WTC11 (cell line): ENCODE data around the gene GSTP1. TPM values are rescaled to one million over a fixed set of nuclear protein-coding genes. Genes with fewer than 3 reads are reported as not detected.

Experiments
- ATAC-seq: fragments of 200-7000 bp; cut with Tn5 transposase; 2 replicates; pipeline ENCODE4 v1.10.0; 2021; ENCODE audit warnings: mild to moderate bottlenecking, moderate library complexity
- CTCF ChIA-PET: fragments of 300-600 bp; sonication (Branson Sonifier 250); formaldehyde crosslinking; loops from one replicate; lab custom pipeline; 2021; ENCODE audit warnings: antibody characterized with exemption; lab: Charles Lee
- POLR2A ChIA-PET: fragments of 350-600 bp; sonication (Branson Sonifier 250); formaldehyde crosslinking; loops from one replicate; lab custom pipeline; 2021; ENCODE audit warnings: antibody characterized with exemption; lab: Charles Lee
- DNase-seq: peaks from one replicate; pipeline ENCODE4 v3.0.0; 2021; ENCODE audit warnings: low spot score
- H3K27ac Mint-ChIP-seq: 2 replicates; pipeline ENCODE4 v1.8.0; 2021; ENCODE audit warnings: mixed read lengths
- H3K27me3 Mint-ChIP-seq: 2 replicates; pipeline ENCODE4 v1.8.0; 2021; ENCODE audit warnings: low read depth, mild to moderate bottlenecking, moderate library complexity, mixed read lengths
- H3K36me3 Mint-ChIP-seq: 2 replicates; pipeline ENCODE4 v1.8.0; 2021; ENCODE audit warnings: mixed read lengths
- H3K4me1 Mint-ChIP-seq: 2 replicates; pipeline ENCODE4 v1.8.0; 2022; ENCODE audit warnings: mixed read lengths
- H3K4me3 Mint-ChIP-seq: 2 replicates; pipeline ENCODE4 v1.8.0; 2021; ENCODE audit warnings: mild to moderate bottlenecking, moderate library complexity, mixed read lengths
- H3K9me3 Mint-ChIP-seq: 2 replicates; pipeline ENCODE4 v1.8.0; 2021; ENCODE audit warnings: mixed read lengths
- CREM ChIP-seq: sonication (generic); formaldehyde crosslinking; IDR thresholded peaks from 2 replicates; pipeline ENCODE4 v1.8.1; 2022; ENCODE audit warnings: mild to moderate bottlenecking, missing genetic modification reagents, moderate library complexity
- ESRRA ChIP-seq: sonication (generic); formaldehyde crosslinking; IDR thresholded peaks from 2 replicates; pipeline ENCODE4 v1.8.1; 2022; ENCODE audit warnings: mild to moderate bottlenecking, missing genetic modification reagents, borderline replicate concordance
- MXD4 ChIP-seq: fragments of 250-450 bp; sonication (Bioruptor Pico); IDR thresholded peaks from 2 replicates; pipeline ENCODE4 v1.8.0; 2021; ENCODE audit warnings: mild to moderate bottlenecking, moderate library complexity, borderline replicate concordance
- NFYB ChIP-seq: sonication (generic); formaldehyde crosslinking; conservative IDR thresholded peaks from 2 replicates; pipeline ENCODE4 v1.8.0; 2022; ENCODE audit warnings: low read depth, missing genetic modification reagents
- NR3C1 ChIP-seq: sonication (generic); formaldehyde crosslinking; conservative IDR thresholded peaks from 2 replicates; pipeline ENCODE4 v1.8.1; 2023; ENCODE audit warnings: low read depth, mild to moderate bottlenecking, missing genetic modification reagents
- ZNF232 ChIP-seq: sonication (generic); formaldehyde crosslinking; IDR thresholded peaks from 2 replicates; pipeline ENCODE4 v1.8.0; 2022; ENCODE audit warnings: mild to moderate bottlenecking, missing genetic modification reagents
- ZNF396 ChIP-seq: fragments of 250-450 bp; sonication (Bioruptor Pico); IDR thresholded peaks from 2 replicates; pipeline ENCODE4 v1.8.0; 2021; ENCODE audit warnings: mild to moderate bottlenecking, moderate library complexity, borderline replicate concordance
- ZNF423 ChIP-seq: fragments of 250-450 bp; sonication (Bioruptor Pico); IDR thresholded peaks from 2 replicates; pipeline ENCODE4 v2.1.2; 2022; ENCODE audit warnings: mild to moderate bottlenecking, moderate library complexity
- total RNA-seq: library from RNA; stranded (reverse); gene quantifications from 3 replicates; pipeline ENCODE4 v1.2.3, GENCODE V29; 2021
- TF ChIP-seq, protein P1 (sequence below): fragments of 250-450 bp; sonication (Bioruptor Pico); IDR thresholded peaks from 2 replicates; pipeline ENCODE4 v2.1.2; 2022; ENCODE audit warnings: mild to moderate bottlenecking, moderate library complexity
- TF ChIP-seq, protein P2 (sequence below): fragments of 250-450 bp; sonication (Bioruptor Pico); IDR thresholded peaks from 2 replicates; pipeline ENCODE4 v1.9.0; 2021; ENCODE audit warnings: moderate library complexity, mild to moderate bottlenecking, inconsistent platforms, borderline replicate concordance
- TF ChIP-seq, protein P3 (sequence below): sonication (generic); formaldehyde crosslinking; IDR thresholded peaks from 2 replicates; pipeline ENCODE4 v1.8.1; 2023; ENCODE audit warnings: mild to moderate bottlenecking, missing genetic modification reagents
- TF ChIP-seq, protein P4 (sequence below): sonication (generic); formaldehyde crosslinking; IDR thresholded peaks from 2 replicates; pipeline ENCODE4 v1.8.1; 2023; ENCODE audit warnings: mild to moderate bottlenecking, missing genetic modification reagents, moderate library complexity
- TF ChIP-seq, protein P5 (sequence below): sonication (generic); formaldehyde crosslinking; IDR thresholded peaks from 2 replicates; pipeline ENCODE4 v1.8.1; 2023; ENCODE audit warnings: mild to moderate bottlenecking, moderate library complexity, missing genetic modification reagents
- TF ChIP-seq, protein P6 (sequence below): sonication (generic); formaldehyde crosslinking; IDR thresholded peaks from 2 replicates; pipeline ENCODE4 v1.8.1; 2022; ENCODE audit warnings: mild to moderate bottlenecking, missing genetic modification reagents, moderate library complexity, borderline replicate concordance
- TF ChIP-seq, protein P7 (sequence below): fragments of 250-450 bp; sonication (Bioruptor Pico); IDR thresholded peaks from 2 replicates; pipeline ENCODE4 v1.9.0; 2021; ENCODE audit warnings: mild to moderate bottlenecking
- TF ChIP-seq, protein P8 (sequence below): sonication (generic); formaldehyde crosslinking; conservative IDR thresholded peaks from 2 replicates; pipeline ENCODE4 v1.8.1; 2022; ENCODE audit warnings: mild to moderate bottlenecking, missing genetic modification reagents
- TF ChIP-seq, protein P9 (sequence below): sonication (generic); formaldehyde crosslinking; IDR thresholded peaks from 2 replicates; pipeline ENCODE4 v1.8.1; 2022; ENCODE audit warnings: missing genetic modification reagents, borderline replicate concordance
- TF ChIP-seq, protein P10 (sequence below): fragments of 250-450 bp; sonication (Bioruptor Pico); IDR thresholded peaks from 2 replicates; pipeline ENCODE4 v1.9.0; 2021; ENCODE audit warnings: mild to moderate bottlenecking
- TF ChIP-seq, protein P11 (sequence below): fragments of 250-450 bp; sonication (Bioruptor Pico); conservative IDR thresholded peaks from 2 replicates; pipeline ENCODE4 v1.9.0; 2021; ENCODE audit warnings: mild to moderate bottlenecking

The GSTP1 gene
- total RNA-seq, 1 experiment from 2014 or later: 1,452 TPM

DNA sequence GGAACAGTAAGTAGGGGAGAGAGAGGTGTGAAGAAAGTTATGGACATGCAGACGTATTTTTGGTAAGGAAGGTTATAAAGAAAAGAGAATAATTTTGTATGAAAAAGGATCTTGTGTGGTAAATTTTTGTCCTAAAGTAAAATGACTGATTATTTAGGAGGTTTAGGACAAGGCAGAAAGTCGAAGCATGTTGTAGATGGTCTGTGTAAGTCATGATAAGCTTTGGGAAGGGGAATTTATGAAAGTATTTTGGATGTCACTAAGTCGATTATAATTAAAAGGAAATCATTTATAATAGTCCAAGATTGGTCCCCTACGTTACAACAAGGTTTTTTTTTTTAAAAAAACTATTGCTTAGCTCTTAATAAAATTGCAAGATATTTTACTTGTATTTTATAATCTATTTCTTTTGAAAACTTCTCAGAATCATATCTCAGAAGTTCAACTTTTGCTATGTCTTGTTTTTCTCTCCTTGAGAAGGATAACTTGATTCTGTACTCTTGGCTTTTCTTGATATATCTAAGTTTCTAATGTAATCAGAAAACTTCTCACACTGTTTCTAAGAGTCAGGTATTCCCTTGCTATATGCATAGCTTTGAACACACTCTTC is 49.4 kb upstream of the GSTP1 start:
- CTCF ChIA-PET: interaction anchor here (0.5 kb wide), 1 partner anchor 1068 kb away, joined by 4 read pairs; the partner anchor contains the start of gene PELI3
- peaks cover 50% of the 10 kb centered on the region for H3K9me3 Mint-ChIP-seq
- POLR2A ChIA-PET: interaction anchor here (0.7 kb wide), 1 partner anchor 14 kb away, joined by 8 read pairs; no protein-coding TSS in a partner anchor
- no peaks in the 10 kb centered on the region for H3K4me1 Mint-ChIP-seq
- peaks cover 35% of the 10 kb centered on the region for H3K27me3 Mint-ChIP-seq
- no peak overlapping the region for H3K27ac Mint-ChIP-seq
- H3K4me3 Mint-ChIP-seq: no peak overlapping the region
- peaks cover 21% of the 10 kb centered on the region for H3K36me3 Mint-ChIP-seq
- no peak for ATAC-seq
- no peak for DNase-seq
- TF ChIP-seq, protein P1, sequence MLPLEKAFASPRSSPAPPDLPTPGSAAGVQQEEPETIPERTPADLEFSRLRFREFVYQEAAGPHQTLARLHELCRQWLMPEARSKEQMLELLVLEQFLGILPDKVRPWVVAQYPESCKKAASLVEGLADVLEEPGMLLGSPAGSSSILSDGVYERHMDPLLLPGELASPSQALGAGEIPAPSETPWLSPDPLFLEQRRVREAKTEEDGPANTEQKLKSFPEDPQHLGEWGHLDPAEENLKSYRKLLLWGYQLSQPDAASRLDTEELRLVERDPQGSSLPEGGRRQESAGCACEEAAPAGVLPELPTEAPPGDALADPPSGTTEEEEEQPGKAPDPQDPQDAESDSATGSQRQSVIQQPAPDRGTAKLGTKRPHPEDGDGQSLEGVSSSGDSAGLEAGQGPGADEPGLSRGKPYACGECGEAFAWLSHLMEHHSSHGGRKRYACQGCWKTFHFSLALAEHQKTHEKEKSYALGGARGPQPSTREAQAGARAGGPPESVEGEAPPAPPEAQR (CRISPR knock-in tag): no peak
- TF ChIP-seq ZNF232 (CRISPR knock-in tag) (no peak), ZNF423 (CRISPR knock-in tag) (no peak), NR3C1 (CRISPR knock-in tag) (no peak), ESRRA (no peak), ZNF396 (no peak), MXD4 (CRISPR knock-in tag) (no peak), CREM (no peak), NFYB (no peak)
- TF ChIP-seq, protein P2, sequence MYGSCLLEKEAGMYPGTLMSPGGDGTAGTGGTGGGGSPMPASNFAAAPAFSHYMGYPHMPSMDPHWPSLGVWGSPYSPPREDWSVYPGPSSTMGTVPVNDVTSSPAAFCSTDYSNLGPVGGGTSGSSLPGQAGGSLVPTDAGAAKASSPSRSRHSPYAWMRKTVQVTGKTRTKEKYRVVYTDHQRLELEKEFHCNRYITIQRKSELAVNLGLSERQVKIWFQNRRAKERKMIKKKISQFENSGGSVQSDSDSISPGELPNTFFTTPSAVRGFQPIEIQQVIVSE (CRISPR knock-in tag): no peak
- TF ChIP-seq, protein P3, sequence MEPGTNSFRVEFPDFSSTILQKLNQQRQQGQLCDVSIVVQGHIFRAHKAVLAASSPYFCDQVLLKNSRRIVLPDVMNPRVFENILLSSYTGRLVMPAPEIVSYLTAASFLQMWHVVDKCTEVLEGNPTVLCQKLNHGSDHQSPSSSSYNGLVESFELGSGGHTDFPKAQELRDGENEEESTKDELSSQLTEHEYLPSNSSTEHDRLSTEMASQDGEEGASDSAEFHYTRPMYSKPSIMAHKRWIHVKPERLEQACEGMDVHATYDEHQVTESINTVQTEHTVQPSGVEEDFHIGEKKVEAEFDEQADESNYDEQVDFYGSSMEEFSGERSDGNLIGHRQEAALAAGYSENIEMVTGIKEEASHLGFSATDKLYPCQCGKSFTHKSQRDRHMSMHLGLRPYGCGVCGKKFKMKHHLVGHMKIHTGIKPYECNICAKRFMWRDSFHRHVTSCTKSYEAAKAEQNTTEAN (CRISPR knock-in tag): no peak
- TF ChIP-seq, protein P4, sequence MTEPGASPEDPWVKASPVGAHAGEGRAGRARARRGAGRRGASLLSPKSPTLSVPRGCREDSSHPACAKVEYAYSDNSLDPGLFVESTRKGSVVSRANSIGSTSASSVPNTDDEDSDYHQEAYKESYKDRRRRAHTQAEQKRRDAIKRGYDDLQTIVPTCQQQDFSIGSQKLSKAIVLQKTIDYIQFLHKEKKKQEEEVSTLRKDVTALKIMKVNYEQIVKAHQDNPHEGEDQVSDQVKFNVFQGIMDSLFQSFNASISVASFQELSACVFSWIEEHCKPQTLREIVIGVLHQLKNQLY (CRISPR knock-in tag): no peak
- TF ChIP-seq, protein P5, sequence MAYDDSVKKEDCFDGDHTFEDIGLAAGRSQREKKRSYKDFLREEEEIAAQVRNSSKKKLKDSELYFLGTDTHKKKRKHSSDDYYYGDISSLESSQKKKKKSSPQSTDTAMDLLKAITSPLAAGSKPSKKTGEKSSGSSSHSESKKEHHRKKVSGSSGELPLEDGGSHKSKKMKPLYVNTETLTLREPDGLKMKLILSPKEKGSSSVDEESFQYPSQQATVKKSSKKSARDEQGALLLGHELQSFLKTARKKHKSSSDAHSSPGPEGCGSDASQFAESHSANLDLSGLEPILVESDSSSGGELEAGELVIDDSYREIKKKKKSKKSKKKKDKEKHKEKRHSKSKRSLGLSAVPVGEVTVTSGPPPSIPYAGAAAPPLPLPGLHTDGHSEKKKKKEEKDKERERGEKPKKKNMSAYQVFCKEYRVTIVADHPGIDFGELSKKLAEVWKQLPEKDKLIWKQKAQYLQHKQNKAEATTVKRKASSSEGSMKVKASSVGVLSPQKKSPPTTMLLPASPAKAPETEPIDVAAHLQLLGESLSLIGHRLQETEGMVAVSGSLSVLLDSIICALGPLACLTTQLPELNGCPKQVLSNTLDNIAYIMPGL (CRISPR knock-in tag): no peak
- TF ChIP-seq, protein P6, sequence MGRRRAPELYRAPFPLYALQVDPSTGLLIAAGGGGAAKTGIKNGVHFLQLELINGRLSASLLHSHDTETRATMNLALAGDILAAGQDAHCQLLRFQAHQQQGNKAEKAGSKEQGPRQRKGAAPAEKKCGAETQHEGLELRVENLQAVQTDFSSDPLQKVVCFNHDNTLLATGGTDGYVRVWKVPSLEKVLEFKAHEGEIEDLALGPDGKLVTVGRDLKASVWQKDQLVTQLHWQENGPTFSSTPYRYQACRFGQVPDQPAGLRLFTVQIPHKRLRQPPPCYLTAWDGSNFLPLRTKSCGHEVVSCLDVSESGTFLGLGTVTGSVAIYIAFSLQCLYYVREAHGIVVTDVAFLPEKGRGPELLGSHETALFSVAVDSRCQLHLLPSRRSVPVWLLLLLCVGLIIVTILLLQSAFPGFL (CRISPR knock-in tag): no peak
- TF ChIP-seq, protein P7, sequence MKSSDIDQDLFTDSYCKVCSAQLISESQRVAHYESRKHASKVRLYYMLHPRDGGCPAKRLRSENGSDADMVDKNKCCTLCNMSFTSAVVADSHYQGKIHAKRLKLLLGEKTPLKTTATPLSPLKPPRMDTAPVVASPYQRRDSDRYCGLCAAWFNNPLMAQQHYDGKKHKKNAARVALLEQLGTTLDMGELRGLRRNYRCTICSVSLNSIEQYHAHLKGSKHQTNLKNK (CRISPR knock-in tag): no peak
- TF ChIP-seq, protein P8, sequence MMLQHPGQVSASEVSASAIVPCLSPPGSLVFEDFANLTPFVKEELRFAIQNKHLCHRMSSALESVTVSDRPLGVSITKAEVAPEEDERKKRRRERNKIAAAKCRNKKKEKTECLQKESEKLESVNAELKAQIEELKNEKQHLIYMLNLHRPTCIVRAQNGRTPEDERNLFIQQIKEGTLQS: no peak
- TF ChIP-seq, protein P9, sequence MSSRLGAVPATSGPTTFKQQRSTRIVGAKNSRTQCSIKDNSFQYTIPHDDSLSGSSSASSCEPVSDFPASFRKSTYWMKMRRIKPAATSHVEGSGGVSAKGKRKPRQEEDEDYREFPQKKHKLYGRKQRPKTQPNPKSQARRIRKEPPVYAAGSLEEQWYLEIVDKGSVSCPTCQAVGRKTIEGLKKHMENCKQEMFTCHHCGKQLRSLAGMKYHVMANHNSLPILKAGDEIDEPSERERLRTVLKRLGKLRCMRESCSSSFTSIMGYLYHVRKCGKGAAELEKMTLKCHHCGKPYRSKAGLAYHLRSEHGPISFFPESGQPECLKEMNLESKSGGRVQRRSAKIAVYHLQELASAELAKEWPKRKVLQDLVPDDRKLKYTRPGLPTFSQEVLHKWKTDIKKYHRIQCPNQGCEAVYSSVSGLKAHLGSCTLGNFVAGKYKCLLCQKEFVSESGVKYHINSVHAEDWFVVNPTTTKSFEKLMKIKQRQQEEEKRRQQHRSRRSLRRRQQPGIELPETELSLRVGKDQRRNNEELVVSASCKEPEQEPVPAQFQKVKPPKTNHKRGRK: no peak
- TF ChIP-seq, protein P10, sequence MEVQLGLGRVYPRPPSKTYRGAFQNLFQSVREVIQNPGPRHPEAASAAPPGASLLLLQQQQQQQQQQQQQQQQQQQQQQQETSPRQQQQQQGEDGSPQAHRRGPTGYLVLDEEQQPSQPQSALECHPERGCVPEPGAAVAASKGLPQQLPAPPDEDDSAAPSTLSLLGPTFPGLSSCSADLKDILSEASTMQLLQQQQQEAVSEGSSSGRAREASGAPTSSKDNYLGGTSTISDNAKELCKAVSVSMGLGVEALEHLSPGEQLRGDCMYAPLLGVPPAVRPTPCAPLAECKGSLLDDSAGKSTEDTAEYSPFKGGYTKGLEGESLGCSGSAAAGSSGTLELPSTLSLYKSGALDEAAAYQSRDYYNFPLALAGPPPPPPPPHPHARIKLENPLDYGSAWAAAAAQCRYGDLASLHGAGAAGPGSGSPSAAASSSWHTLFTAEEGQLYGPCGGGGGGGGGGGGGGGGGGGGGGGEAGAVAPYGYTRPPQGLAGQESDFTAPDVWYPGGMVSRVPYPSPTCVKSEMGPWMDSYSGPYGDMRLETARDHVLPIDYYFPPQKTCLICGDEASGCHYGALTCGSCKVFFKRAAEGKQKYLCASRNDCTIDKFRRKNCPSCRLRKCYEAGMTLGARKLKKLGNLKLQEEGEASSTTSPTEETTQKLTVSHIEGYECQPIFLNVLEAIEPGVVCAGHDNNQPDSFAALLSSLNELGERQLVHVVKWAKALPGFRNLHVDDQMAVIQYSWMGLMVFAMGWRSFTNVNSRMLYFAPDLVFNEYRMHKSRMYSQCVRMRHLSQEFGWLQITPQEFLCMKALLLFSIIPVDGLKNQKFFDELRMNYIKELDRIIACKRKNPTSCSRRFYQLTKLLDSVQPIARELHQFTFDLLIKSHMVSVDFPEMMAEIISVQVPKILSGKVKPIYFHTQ (CRISPR knock-in tag): no peak
- TF ChIP-seq, protein P11, sequence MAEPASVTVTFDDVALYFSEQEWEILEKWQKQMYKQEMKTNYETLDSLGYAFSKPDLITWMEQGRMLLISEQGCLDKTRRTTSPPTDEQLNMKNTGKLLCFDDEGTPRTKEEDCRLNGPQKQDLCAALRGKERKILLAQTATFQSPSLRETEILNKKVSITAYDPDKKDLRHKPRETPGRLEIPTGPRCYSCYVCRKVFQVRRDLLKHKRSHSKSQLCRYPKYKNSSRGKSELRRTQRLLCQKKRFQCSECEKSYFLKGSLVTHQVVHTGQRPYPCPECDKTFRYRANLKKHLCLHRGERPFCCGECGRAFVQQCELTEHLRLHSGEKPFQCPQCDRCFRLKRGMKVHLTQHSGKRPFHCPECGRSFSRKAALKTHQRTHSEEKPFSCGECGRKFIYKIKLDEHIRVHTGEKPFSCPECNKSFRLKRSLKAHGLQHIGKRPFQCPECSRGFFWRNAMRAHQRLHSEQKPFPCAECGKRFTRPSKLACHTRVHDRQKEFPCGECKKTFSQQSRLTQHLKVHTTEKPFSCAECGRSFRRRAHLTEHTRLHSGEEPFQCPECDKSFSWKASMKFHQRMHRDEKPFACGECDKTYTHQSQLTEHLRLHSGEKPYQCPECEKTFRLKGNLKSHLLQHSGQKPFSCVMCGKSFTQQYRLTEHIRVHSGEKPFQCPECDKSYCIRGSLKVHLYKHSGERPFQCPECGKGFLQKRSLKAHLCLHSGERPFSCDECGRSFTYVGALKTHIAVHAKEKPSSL (CRISPR knock-in tag): no peak
